ENCODE results near the gene KBTBD4. TPM values are rescaled to one million over a fixed set of nuclear protein-coding genes. Genes with fewer than 3 reads are reported as not detected.

KBTBD4 gene
- total RNA-seq, result 9.0 and 11.3 TPM in 2 replicates

DNA sequence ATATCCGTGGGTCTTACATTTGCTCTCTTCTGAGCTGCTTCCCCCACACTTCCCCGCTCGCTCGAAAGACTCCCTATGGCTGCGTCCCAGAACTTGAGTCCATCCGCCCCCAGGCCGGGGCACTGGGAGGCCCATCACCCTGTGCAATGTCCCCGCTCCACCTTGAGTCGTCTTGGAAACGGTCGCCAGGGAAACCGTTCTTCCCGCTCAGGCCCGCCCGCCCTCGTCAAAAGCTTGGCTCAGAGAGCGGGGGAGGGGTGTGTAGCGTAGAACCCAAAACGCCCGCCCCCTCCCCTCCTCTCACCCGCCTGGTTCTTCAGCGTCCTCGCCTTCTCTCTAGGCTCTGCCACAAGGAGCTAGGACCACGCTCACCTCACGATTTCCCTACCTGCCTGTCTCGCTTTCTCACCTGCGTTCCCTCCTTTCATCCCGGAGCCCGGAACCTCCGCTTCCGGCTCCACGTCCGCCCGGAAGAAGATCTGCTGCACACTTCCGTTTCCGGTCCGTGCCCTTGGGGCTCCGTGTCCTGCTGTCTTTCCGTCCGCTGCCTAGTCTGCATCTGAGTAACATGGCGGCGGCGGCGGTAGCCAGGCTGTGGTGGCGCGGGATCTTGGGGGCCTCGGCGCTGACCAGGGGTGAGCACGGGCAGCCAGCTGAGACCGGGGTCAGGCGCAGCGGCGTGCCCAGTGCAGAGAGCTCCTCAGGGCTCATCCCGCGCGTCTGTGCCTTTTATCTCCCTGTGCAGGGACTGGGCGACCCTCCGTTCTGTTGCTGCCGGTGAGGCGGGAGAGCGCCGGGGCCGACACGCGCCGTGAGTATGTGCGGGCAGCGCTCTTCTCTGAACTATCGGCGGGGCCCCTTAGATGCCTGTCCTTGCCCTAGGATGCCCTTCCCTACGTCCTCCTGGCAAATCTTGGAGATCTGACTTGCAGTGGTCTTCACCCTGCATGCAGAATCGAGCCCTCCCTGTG lies at the start of gene KBTBD4, which contains the start of gene NDUFS3:
Gene KBTBD4 (minus strand): TSS at position 447 of the 971 bp plus-strand sequence. CDS start 19 bp downstream, at position 428.
Gene NDUFS3 (plus strand): TSS at position 551 of the 971 bp plus-strand sequence. CDS start 18 bp downstream, at position 569.

DNA sequence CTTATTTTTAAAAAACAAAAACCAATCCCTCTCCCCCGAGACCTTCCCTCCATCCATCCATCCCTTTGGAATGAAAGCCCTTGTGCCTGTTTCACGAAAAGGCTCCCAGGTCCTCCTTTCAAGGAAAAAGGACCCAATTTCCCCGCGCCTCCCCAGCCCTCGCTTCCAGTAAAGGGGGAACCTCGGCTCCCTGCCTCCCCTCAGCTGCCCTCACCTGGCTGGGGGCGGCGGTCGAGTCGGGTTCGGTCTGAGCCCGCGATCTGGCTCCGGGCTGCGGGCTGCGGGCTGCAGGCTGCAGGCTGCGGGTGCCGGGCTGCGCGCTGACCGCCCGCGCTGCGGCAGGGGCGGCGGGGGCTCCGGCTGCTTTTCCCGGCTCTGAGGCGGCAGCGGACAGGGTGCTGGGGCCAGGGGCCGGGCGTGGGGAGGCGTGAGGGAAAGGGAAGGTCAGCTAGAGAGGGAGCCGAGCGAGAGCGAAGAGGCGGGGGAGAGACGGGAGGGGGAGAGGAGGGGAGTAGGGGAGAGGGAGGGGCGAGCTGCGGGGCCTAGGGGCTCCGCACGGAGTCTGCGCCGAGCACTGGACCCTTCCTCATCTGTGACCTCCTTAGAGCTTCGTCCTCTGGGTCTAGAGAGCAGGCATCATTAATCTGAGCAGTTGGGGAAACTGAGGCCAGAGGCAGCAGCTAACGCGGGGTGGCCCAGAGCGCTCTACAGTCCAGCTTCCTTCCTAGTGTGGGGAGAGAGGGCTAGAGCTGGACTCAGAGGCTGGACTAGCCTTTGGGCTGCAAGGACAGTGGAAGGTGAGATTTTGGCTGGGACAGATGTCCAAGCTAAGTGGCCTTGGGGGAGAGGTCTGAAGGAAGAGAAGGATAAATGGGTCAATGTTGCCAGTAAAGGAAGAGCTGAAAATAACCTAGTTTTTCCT lies 15.4 kb upstream of the KBTBD4 start, which contains the start of gene C1QTNF4:
Gene C1QTNF4 (minus strand): TSS at position 478 of the 922 bp plus-strand sequence. CDS start 3,601 bp downstream, outside the sequence.

DNA sequence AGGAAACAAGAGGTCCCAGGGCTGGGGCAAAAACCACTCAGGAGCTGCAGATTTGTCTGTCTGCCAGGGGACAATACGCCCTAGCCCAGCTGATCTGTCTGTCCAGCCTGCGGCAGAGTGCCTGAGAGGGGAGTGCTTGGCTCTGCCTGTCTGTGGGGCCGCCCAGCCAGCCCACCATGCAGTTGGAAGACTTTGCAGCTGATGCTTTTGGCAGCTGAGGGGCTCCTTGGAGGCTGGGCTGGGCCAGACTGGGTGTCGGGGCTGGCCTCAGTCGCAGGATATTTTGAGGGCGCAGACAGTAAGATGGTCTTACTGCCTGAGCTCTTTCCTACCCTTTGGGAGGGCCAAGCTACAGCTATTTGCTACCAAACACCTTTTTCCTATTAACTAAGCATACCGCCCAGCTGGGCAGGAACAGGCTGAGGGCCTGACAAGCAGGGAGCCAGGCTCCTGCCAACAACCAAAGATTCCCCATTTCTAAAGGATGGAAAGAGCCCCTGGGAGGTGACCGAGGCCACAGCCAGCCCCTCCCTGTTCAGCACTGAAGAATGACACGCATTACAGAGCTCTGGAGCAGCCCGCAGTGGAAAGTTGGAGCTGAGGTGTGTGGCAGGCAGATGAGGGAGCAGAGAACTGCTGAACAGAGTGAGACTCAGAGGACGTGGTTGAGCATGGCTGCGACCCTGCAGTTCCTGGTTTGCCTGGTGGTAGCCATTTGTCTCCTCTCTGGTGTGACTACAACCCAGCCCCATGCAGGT lies 7.5 kb upstream of the KBTBD4 start, which contains the start of gene FAM180B:
Gene FAM180B (plus strand): TSS at position 581 of the 758 bp plus-strand sequence. CDS start 91 bp downstream, at position 672.

DNA sequence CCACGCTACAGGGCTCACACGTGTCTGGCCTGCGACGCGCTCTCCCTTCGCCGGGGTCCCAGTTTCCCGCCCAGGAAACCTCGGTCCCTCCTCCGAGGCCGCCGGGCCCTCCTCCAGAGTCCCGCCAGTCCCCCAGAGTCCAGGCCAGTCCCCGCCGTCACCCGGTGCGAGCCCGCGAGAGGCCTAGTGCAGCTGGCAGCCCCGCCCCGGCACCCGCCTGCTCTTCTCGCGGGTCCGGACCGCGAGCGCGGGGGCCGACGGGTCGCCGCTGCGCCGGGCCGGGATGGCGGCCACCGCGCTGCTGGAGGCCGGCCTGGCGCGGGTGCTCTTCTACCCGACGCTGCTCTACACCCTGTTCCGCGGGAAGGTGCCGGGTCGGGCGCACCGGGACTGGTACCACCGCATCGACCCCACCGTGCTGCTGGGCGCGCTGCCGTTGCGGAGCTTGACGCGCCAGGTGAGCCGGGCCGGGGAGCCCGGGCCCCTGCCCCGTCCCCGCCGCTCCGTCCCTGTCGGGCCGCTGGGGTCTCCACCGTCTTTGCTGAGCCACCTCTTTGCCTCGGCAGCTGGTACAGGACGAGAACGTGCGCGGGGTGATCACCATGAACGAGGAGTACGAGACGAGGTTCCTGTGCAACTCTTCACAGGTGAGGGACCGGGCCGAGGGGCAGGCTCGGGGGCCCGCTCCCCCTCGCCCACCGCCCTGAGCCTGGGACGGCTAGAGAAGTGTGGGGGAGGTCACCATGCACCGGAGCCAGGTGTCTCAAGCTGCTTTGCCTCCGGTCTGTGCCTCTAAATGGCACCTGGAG lies 13.2 kb downstream of the KBTBD4 start, which contains the start of gene PTPMT1:
Gene PTPMT1 (plus strand): TSS at position 260 of the 809 bp plus-strand sequence. CDS start 24 bp downstream, at position 284.

DNA sequence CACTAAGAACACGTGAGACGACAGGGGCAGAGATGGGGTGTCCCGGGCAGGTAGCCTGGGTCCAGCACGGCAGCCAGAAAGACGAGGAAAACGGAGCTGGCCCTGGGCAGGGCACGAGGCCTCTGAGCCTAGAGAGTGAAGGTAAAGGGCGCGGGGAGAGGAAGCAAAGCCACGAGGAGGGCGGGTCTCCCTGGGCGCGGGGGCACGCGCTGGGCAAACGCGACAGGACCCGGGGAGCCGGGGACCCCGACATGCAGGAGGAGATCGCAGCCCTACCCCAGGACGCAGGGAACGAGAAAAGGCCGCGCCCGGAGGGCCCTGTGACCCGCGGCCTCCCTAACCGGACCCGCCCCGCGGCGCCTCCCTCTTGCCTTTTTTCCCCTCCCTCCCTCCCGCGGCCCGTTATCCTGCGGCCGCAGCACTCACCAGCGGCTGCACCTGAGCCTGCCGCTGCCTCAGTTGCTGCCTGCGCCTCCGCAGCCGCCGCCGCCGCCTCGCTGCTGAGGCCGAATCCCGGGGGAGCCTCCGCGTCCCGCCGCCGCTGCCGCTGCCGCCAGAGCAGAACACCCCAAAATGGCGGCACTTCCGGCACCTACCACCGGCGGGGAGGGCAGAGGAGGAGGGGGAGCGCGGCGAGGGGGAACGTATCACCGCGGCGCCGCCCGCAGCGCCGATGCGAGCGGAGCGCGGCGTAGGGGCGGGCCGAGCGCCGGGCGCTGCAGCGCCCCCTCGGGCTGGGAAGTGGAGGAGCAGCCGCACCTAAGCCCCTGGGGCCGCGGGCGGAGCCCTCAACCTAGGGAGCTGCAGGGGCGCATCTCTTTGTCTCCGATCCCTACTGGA lies 26.0 kb downstream of the KBTBD4 start, which contains the start of gene CELF1:
Gene CELF1 (minus strand): TSS at position 567 of the 840 bp plus-strand sequence. CDS start 53,609 bp downstream, outside the sequence.

Other genes starting within 250 kb of the KBTBD4 start
- gene MYBPC3, start 226.3 kb downstream of the KBTBD4 start, total RNA-seq, result not detected in 2 replicates
- gene SPI1, start 200.4 kb downstream of the KBTBD4 start, total RNA-seq, result not detected in 2 replicates
- 13.3 and 29.6 TPM in 2 replicates for gene SLC39A13, start 170.4 kb downstream of the KBTBD4 start, total RNA-seq
- 135 and 147 TPM in 2 replicates for gene PSMC3, start 152.5 kb downstream of the KBTBD4 start, total RNA-seq
- gene RAPSN, start 129.8 kb downstream of the KBTBD4 start, total RNA-seq, result 0.34 and 0.36 TPM in 2 replicates
- gene CELF1, start 25.8 kb downstream of the KBTBD4 start, total RNA-seq, result 100 and 142 TPM in 2 replicates
- 76.0 and 98.4 TPM in 2 replicates for gene PTPMT1, start 13.4 kb downstream of the KBTBD4 start, total RNA-seq
- gene NDUFS3, start 104 bp upstream of the KBTBD4 start, total RNA-seq, result 46.7 and 63.6 TPM in 2 replicates
- gene FAM180B, start 7.7 kb upstream of the KBTBD4 start, total RNA-seq, result not detected in 2 replicates
- under 0.01 TPM in 1 of 2 replicates, not detected in the other for gene C1QTNF4, start 15.4 kb upstream of the KBTBD4 start, total RNA-seq
- 70.1 and 76.6 TPM in 2 replicates for gene MTCH2, start 63.6 kb upstream of the KBTBD4 start, total RNA-seq
- 0.34 and 0.78 TPM in 2 replicates for gene AGBL2, start 136.4 kb upstream of the KBTBD4 start, total RNA-seq
- 63.9 and 65.7 TPM in 2 replicates for gene FNBP4, start 188.4 kb upstream of the KBTBD4 start, total RNA-seq

Data from nasal cavity respiratory epithelium epithelial cell of viscerocranial mucosa (primary cell).